ENCODE data around the gene GPC5.

The GPC5 gene

DNA sequence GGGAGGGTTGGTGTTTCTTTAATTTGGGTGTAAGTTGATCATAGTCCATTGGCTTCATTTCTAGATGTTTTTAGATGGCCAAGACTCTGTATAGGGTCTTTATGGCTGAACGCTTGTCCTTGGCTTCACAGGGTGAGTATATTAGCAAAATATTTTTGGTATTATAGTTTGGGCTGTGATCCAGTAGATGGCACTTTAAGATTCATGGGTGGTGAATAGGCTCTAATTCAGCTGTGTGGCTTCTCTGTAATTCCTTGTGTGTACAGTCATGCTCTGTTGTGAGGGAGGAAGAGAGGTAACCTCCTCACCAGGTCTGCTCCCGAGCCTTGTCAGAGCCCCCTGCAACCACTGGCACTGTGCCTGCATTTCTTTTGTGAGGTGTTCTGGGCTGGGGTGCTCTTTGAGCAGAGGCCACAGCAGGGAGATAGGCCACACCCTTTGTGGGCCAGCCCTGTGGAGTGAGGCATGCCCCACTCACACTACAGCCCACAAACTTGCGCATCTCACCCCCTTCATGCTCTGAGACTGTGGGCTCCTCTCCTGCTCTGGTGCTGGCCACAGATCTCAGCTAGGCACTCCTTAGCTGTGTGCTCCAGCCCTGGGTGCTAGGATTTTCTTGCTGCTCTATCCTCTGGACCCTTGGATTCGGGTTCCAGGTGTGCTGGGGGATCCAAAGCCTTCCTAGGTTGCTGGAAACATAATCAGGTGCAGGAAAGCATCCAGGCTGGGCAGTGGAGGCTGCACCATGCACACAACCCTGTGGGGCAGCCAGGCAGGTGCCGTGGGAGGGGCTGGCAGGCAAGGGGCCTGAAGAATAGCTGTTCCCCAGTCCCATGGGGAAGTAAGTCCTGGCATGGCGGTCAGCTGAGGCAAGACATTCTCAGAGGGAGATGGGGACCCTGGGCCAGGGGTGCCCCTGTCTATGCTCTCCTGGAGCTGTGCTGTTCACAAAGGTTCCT is 193.9 kb downstream of the GPC5 start:
- no peak for DNase-seq (ENCODE audit: low spot score)

DNA sequence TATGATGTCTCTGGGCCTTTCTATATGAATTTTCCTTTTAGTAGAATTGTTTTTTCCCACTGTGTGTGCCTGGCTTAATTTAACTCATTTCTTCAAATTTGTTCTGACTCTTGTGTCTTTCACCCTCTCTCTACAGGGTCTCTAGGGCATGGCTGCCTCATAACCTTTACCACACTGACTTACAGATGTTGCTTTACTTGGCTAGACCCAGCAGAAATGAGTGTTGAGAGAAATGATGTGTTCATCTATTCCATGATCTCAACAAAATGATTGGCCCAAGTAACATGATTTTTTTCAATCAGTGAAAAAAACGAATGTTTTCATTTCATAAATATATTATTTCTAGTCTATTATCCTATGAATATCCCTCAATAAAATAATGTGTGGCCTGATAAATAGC is 195.0 kb downstream of the GPC5 start:
- DNase-seq (ENCODE audit: low spot score) = no peak

- no peak for DNase-seq (ENCODE audit: low spot score)
These were observed 195.6 kb downstream of the GPC5 start for GRCh38 chr13:91594061-91594460.

GRCh38 chr13:91595677-91596076 is 197.3 kb downstream of the GPC5 start:
- no peak for DNase-seq (ENCODE audit: low spot score)

DNA sequence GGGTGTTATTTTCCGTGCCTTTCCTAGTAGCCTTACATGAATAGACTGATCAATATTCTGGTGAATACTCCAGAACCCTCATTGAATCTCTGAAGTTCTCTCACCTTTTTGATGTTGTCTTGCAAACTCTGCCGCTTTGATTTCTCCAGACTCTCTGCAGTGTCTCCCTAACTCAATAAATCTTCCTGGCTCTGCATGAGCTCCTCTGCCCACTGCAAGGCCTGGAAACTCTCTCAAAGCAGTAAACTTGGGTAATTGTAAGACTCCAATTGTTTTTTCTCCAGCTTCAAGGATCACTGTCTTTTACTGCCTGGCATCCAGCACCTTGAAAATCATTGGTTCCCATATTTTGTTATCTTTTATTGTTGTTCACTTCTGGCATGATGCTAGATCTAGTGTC is 198.4 kb downstream of the GPC5 start:
- DNase-seq (ENCODE audit: low spot score) = no peak

DNA sequence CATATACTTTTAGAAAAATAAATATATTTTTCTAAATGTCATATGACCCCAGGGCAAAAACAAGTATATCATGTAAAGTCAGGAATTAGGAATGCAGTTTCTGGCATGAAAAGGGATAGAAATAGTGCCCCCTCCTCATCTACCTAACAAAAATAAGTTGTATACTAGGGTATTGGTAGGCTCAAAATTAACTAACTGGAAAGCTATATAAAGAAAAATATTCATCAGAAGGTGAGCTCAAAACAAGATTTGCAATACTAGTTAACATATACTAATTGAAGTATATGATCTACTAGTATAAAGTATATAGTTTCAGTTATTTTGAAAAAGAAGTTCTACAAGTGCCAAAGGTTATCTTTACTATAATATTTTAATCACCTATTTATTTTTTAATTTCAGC is 200.2 kb downstream of the GPC5 start:
- no peak for DNase-seq (ENCODE audit: low spot score)

DNA sequence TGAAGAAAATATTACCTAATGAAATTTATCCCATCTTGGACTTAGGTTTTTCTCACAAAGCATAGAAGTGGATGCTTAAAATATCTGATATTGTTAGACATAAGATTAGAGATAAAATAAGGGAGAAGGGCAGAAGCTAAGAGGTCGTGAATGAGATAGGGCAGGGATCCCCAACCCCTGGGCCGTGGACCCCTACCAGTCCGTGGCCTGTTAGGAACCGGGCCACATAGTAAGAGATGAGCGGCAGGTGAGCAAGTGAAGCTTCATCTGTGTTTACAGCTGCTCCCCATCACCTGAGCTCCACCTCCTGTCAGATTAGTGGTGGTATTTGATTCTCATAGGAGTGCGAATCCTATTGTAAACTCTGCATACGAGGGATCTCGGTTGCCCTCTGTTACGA is 202.9 kb downstream of the GPC5 start:
- DNase-seq (ENCODE audit: low spot score) = no peak

DNA sequence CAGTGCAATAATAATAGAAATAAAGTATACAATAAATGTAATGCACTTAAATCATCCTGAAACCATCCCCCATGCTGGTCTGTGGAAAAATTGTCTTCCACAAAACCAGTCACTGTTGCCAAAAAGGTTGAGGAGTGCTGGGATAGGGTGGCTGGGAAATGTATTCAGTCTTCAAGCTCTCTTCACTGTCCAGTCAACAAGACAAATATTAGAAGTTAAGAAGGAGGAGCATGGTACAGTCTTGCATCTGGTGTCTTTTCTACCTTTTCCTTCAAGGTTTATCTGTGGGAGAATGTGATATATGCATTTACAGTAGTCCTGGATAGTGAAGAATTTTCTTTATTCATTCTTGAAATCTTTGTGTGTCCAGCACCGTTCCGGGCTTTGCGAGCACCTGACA is 203.4 kb downstream of the GPC5 start:
- DNase-seq (ENCODE audit: low spot score) = no peak

GRCh38 chr13:91609353-91609752 is 210.9 kb downstream of the GPC5 start:
- DNase-seq (ENCODE audit: low spot score) = no peak

DNA sequence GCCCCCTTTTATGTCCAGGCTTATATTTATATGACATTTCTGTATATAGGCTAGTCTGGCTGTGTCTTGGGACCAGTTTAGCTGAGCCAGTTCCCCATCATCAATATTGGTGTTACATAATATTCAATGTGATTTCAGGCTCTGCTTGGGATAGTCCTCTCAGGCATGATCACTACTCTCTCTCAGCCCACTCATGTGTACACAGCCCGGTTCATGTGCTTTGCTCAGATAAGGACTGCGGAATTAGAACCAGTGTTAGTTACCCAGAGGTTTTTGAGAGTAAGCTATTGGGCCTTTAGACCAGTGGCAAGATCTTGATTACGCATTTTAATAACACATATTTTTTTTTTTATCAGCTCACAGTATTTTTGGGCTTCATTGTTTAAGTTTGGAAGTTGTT is 219.9 kb downstream of the GPC5 start:
- no peak for DNase-seq (ENCODE audit: low spot score)

DNA sequence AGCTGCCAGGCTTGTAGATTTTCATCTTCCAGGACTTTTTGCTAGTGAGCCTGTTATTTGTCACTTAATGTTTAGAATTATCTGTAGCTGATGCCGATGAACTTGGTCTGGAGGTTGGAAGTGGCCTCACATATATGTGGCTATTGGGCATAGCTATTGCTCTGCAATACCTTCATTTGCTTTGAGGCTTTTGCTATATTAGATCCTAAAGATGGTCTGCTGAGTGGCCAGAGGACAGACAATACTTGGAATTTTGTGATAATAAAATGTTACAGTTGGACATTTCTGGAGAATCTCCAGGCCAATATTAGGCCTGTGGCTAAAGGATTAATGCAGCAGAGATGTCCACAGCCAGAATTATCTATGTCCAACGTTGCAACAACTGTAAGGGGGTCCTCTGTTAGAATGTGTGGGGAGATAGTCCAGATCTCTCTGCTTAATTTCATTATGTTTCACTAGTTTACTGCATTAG is 222.3 kb downstream of the GPC5 start:
- no peak for DNase-seq (ENCODE audit: low spot score)

- no peak for DNase-seq (ENCODE audit: low spot score)
These were observed 222.7 kb downstream of the GPC5 start for GRCh38 chr13:91621161-91621560.

- DNase-seq (ENCODE audit: low spot score) = no peak
These were observed 223.5 kb downstream of the GPC5 start for GRCh38 chr13:91621963-91622362.

DNA sequence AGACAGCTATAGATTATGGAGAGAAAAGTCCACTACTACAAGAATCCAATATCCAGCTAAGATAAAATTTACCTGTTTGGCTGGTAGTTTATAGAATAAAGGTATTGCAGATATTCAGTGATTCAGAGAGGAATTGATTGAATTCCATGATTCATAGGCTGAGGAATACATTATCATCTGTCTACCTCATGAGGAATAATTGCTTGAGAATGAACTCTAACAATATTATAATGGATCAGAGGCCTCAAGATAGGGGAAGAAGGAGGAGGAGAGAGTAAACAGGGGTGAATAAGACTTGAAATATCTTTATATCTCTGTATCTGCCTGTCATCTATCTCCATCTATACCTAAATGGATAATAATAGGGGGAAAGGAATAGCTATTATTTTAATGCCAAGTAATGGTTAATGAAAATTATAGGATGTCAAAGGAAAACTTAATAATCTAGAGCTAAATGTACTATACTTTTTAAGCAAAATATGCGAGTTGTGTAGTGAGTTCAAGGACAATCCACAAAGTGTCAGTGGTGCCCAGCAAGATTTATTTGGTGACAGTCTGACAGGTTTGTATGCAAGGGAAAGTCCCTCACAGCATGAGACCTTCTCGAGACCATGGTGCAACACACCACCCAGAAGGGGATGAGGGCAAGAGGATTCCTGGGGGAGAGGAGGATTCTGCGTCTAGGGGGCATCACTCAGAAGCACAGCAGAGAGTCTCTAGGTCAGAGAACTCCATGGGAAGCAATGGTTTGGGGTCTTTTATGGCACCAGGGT is 224.5 kb downstream of the GPC5 start:
- no peak for DNase-seq (ENCODE audit: low spot score)

GRCh38 chr13:91627952-91628739 is 229.7 kb downstream of the GPC5 start:
- DNase-seq (ENCODE audit: low spot score) = no peak

DNA sequence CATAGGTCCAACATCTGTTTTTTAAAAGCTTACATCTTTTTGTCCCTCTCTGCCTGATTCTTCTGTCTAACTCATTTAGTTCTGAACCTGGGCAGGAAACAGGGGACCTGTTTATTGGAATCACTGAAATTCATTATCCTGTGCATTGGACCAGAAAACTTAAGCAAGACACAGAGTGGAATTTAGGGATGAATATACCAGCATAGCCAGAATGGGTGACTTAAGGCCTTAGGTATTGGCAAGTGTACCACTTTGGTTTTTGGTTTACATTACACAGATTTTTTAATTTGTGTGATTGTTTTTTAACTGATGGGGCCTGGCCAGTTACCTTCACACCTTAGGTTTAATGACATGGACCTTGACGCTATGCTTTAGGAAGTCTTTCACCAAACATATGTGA is 232.5 kb downstream of the GPC5 start:
- DNase-seq (ENCODE audit: low spot score) = no peak

GRCh38 chr13:91632086-91632485 is 233.7 kb downstream of the GPC5 start:
- DNase-seq (ENCODE audit: low spot score) = no peak

- no peak for DNase-seq (ENCODE audit: low spot score)
These were observed 240.9 kb downstream of the GPC5 start for GRCh38 chr13:91639330-91639729.

GRCh38 chr13:91643394-91643793 is 245.0 kb downstream of the GPC5 start:
- DNase-seq (ENCODE audit: low spot score) = no peak

DNA sequence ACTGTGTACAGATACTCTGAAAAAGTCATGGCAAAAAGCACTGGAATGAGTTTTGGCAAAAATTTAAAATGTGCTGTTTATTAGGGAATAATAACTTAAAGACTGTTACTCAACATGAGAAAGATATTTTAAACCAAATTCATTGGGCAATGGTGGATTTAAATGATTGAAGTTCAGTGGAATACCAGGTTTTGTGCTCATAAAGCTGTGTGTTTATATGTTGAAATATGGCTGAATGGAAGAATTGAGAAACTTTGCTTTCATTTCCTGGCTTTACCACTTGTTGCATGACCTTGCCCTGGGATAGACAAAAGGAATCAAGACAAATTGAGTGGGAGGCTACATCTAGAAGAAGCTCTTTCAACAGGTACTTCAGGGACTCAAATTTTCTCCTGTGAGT is 246.4 kb downstream of the GPC5 start:
- DNase-seq (ENCODE audit: low spot score) = no peak

DNA sequence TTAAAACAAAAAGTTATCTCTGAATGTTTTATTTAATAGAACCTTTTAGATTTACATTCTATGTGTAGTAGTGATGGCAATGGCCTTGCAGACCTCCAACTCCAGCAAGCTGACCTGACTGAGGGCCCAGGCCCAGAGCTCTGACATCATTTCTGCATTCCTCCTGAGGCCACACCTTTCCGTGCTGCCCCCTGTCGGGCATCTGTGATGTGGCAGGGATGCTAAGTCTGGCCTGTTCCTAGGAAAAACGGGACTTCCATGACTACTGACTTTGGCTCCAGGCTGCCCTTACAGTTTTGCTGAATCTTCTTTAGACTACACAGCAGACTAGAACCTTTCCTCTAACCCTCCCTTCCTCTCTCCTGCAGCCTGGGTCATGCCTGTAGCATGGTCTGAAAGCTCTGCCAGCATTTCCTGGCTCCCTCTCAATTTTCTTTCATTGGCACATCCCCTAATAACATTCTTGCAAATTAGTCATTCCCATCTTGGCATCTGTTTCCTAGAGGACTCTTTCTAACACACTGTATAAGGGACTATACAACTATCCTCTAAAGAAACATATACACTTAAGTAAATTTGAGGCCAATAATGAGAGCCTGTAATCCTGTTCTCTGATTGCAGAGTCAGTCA is 249.1 kb downstream of the GPC5 start:
- no peak for DNase-seq (ENCODE audit: low spot score)

GRCh38 chr13:91648012-91648411 is 249.6 kb downstream of the GPC5 start:
- DNase-seq (ENCODE audit: low spot score) = no peak

Data from germinal center (tissue), 1 donor.